ENCODE results near the gene PRDM16. TPM values are rescaled to one million over a fixed set of nuclear protein-coding genes. Genes with fewer than 3 reads are reported as not detected.
A peak's percentile ranks its signal among the peaks of the same experiment; 100 is the strongest.

PRDM16 gene
- total RNA-seq, 1 donor from 2014 or later, result 0.43 TPM

DNA sequence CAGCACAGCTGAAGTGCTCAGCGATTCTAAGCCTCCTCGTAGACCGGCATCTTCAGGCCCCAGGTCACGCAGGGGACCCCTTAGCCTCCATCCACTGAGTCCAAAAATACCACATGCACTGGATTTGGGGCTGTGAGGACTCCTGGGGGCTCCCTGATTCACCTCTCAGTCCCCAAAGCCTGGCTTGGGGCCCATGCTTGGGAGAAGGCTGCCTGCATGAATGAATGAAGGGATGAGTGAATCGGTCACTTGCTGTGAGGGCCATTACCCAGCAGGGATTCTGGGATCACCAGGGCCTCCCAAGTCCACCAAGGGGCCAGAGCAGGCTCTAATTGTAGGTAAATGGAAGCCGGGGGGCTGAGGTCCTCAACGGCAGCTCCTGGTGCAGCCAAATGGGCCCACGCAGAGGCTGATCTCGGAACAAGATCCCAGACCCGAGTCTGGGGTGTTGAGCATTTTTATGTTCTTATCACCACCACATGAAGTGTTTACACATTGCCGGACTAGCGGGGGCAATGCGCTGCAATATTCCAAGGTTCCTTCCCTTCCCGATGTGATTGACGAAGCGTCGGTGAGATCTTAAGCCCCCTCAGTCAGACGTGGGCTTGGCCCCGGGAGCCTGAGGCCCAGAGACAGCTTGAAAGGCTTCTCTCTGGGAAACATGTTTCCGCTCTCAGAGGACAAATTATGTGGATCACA, 371.9 kb downstream of the PRDM16 start:
- TF ChIP-seq, protein P1, sequence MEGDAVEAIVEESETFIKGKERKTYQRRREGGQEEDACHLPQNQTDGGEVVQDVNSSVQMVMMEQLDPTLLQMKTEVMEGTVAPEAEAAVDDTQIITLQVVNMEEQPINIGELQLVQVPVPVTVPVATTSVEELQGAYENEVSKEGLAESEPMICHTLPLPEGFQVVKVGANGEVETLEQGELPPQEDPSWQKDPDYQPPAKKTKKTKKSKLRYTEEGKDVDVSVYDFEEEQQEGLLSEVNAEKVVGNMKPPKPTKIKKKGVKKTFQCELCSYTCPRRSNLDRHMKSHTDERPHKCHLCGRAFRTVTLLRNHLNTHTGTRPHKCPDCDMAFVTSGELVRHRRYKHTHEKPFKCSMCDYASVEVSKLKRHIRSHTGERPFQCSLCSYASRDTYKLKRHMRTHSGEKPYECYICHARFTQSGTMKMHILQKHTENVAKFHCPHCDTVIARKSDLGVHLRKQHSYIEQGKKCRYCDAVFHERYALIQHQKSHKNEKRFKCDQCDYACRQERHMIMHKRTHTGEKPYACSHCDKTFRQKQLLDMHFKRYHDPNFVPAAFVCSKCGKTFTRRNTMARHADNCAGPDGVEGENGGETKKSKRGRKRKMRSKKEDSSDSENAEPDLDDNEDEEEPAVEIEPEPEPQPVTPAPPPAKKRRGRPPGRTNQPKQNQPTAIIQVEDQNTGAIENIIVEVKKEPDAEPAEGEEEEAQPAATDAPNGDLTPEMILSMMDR (IDR thresholded peaks at IDR 0.05; ENCODE audit: insufficient read depth, low read depth, low read length), result no peak
- peak; percentile 51 for TF ChIP-seq EZH2 (IDR thresholded peaks at IDR 0.05; ENCODE audit: insufficient read depth, low read length)
- H3K9me3 Mint-ChIP-seq (ENCODE audit: unreplicated experiment), result peaks cover 11% of the 10 kb centered on the region
- Histone ChIP-seq H2AFZ (ENCODE audit: low read depth, low read length) (no peak overlapping the region), H3K79me2 (ENCODE audit: insufficient read depth, low read length) (no peaks in the 10 kb centered on the region), H4K20me1 (ENCODE audit: insufficient read depth, low read length) (no peaks in the 10 kb centered on the region), H3K4me2 (ENCODE audit: low read length) (no peak overlapping the region), H3K9ac (ENCODE audit: low read length) (no peak overlapping the region), H3K27ac (ENCODE audit: low read depth, low read length) (no peak overlapping the region), H3K36me3 (ENCODE audit: insufficient read depth, low read length) (no peaks in the 10 kb centered on the region), H3K27me3 (ENCODE audit: insufficient read depth, low read length) (peaks cover 37% of the 10 kb centered on the region), H3K4me3 (ENCODE audit: insufficient read depth, low read depth, low read length) (no peak overlapping the region), H3K9me3 (ENCODE audit: insufficient read depth, low read depth, low read length) (peaks cover 2% of the 10 kb centered on the region), H3K4me1 (ENCODE audit: insufficient read depth, low read length) (no peaks in the 10 kb centered on the region)
- no peak overlapping the region for H3K27ac Mint-ChIP-seq (ENCODE audit: unreplicated experiment)
- FAIRE-seq, result no peak
- DNase-seq (ENCODE audit: low read depth), result no peak
- no peak overlapping the region for H3K4me3 Mint-ChIP-seq (ENCODE audit: unreplicated experiment)
- peaks cover 28% of the 10 kb centered on the region for H3K27me3 Mint-ChIP-seq (ENCODE audit: low read depth, unreplicated experiment)
- H3K36me3 Mint-ChIP-seq (ENCODE audit: low read depth, unreplicated experiment), result no peaks in the 10 kb centered on the region
- H3K4me1 Mint-ChIP-seq (ENCODE audit: low read depth, unreplicated experiment), result no peaks in the 10 kb centered on the region

DNA sequence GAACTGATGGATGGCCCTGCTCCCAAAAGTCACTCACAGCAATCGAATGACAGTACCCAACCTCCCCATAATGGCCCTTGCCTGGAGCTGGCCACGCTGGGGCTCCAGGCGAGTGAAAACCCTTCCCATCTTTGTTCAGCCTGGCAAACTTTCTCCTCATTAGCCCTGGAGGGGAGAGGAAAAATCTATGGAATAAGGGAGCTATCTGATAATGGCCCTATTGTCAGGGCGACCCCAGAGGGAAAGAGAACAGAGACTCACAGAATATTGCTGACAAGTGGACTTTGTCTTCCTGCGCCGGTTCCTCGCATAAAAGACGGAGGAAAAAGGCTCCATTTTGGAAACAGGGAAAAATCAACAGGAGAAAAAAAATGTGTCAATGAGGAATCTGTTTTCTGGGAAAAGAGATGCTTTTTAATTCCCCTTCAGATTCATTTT, 372.4 kb downstream of the PRDM16 start:
- peaks cover 2% of the 10 kb centered on the region for H3K9me3 ChIP-seq (ENCODE audit: insufficient read depth, low read depth, low read length)
- DNase-seq (ENCODE audit: low read depth) (no peak), FAIRE-seq (no peak)
- H3K79me2 ChIP-seq (ENCODE audit: insufficient read depth, low read length), result no peaks in the 10 kb centered on the region
- H3K9ac ChIP-seq (ENCODE audit: low read length), result no peak overlapping the region
- no peak overlapping the region for H3K4me2 ChIP-seq (ENCODE audit: low read length)
- H4K20me1 ChIP-seq (ENCODE audit: insufficient read depth, low read length), result no peaks in the 10 kb centered on the region
- TF ChIP-seq, protein P1 (IDR thresholded peaks at IDR 0.05; ENCODE audit: insufficient read depth, low read depth, low read length), result no peak
- TF ChIP-seq EZH2 (IDR thresholded peaks at IDR 0.05; ENCODE audit: insufficient read depth, low read length), result no peak
- no peak overlapping the region for H2AFZ ChIP-seq (ENCODE audit: low read depth, low read length)
- peaks cover 37% of the 10 kb centered on the region for H3K27me3 ChIP-seq (ENCODE audit: insufficient read depth, low read length)
- H3K36me3 ChIP-seq (ENCODE audit: insufficient read depth, low read length), result no peaks in the 10 kb centered on the region
- no peaks in the 10 kb centered on the region for H3K4me1 ChIP-seq (ENCODE audit: insufficient read depth, low read length)
- Mint-ChIP-seq H3K4me1 (ENCODE audit: low read depth, unreplicated experiment) (no peaks in the 10 kb centered on the region), H3K27me3 (ENCODE audit: low read depth, unreplicated experiment) (peaks cover 28% of the 10 kb centered on the region), H3K4me3 (ENCODE audit: unreplicated experiment) (no peak overlapping the region), H3K36me3 (ENCODE audit: low read depth, unreplicated experiment) (no peaks in the 10 kb centered on the region), H3K27ac (ENCODE audit: unreplicated experiment) (no peak overlapping the region), H3K9me3 (ENCODE audit: unreplicated experiment) (peaks cover 11% of the 10 kb centered on the region)
- no peak overlapping the region for H3K27ac ChIP-seq (ENCODE audit: low read depth, low read length)
- H3K4me3 ChIP-seq (ENCODE audit: insufficient read depth, low read depth, low read length), result no peak overlapping the region

DNA sequence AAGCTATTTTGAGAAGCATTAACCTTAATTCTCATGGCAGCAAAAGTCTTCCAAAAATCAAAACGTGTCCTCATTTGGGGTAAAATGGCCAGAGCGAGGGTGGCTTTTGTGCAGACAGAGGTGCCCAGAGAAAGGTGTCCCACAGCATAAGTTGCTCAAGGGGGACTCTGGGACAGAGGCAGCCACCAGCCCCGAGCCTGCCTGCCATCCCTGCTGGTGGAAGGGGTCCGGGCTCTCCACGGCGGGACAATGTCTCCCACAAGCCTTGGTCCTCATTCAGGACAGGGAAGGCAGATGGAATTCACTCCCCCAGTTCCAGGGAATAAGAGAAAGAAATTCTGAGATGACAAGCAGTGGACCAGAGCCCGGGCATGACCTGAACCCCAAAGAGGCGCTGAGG, 372.9 kb downstream of the PRDM16 start:
- H3K27me3 Mint-ChIP-seq (ENCODE audit: low read depth, unreplicated experiment), result peaks cover 28% of the 10 kb centered on the region
- Histone ChIP-seq H3K79me2 (ENCODE audit: insufficient read depth, low read length) (no peaks in the 10 kb centered on the region), H3K4me1 (ENCODE audit: insufficient read depth, low read length) (no peaks in the 10 kb centered on the region), H4K20me1 (ENCODE audit: insufficient read depth, low read length) (no peaks in the 10 kb centered on the region), H3K36me3 (ENCODE audit: insufficient read depth, low read length) (no peaks in the 10 kb centered on the region), H3K4me3 (ENCODE audit: insufficient read depth, low read depth, low read length) (no peak overlapping the region), H3K27ac (ENCODE audit: low read depth, low read length) (no peak overlapping the region), H3K4me2 (ENCODE audit: low read length) (no peak overlapping the region), H3K9ac (ENCODE audit: low read length) (no peak overlapping the region), H3K9me3 (ENCODE audit: insufficient read depth, low read depth, low read length) (peaks cover 2% of the 10 kb centered on the region), H2AFZ (ENCODE audit: low read depth, low read length) (no peak overlapping the region), H3K27me3 (ENCODE audit: insufficient read depth, low read length) (peaks cover 37% of the 10 kb centered on the region)
- TF ChIP-seq EZH2 (IDR thresholded peaks at IDR 0.05; ENCODE audit: insufficient read depth, low read length), result no peak
- TF ChIP-seq, protein P1 (IDR thresholded peaks at IDR 0.05; ENCODE audit: insufficient read depth, low read depth, low read length), result no peak
- H3K4me3 Mint-ChIP-seq (ENCODE audit: unreplicated experiment), result no peak overlapping the region
- DNase-seq (ENCODE audit: low read depth) (no peak), FAIRE-seq (no peak)
- H3K36me3 Mint-ChIP-seq (ENCODE audit: low read depth, unreplicated experiment), result no peaks in the 10 kb centered on the region
- H3K4me1 Mint-ChIP-seq (ENCODE audit: low read depth, unreplicated experiment), result no peaks in the 10 kb centered on the region
- peaks cover 11% of the 10 kb centered on the region for H3K9me3 Mint-ChIP-seq (ENCODE audit: unreplicated experiment)
- H3K27ac Mint-ChIP-seq (ENCODE audit: unreplicated experiment), result no peak overlapping the region

All from astrocyte (in vitro differentiated cells and primary cell).